Right cardiac atrium (tissue), 5 donors: Measurements from ENCODE around the gene MIPEP. TPM values are rescaled to one million over a fixed set of nuclear protein-coding genes. Genes with fewer than 3 reads are reported as not detected.
A peak's percentile ranks its signal among the peaks of the same experiment; 100 is the strongest.

Experiments
- ATAC-seq, 2 donors: fragments of 200-7000 bp; cut with Tn5 transposase; one replicate each; pipeline versions ENCODE4 v1.8.0 to v1.9.1; 2020; ENCODE audit warnings: moderate library complexity in 2 of 2, mild to moderate bottlenecking in 1 of 2
- DNase-seq, 3 donors: peaks; one replicate each; pipeline ENCODE4 v3.0.0-alpha.2; 2020
- H3K27ac ChIP-seq: one replicate; pipeline ENCODE4 v1.5.1; 2013; ENCODE audit warnings: mild to moderate bottlenecking, low read length, control low read depth, moderate library complexity
- H3K27me3 ChIP-seq: one replicate; pipeline ENCODE4 v1.6.1; 2013; ENCODE audit not compliant: control insufficient read depth, insufficient read depth
- H3K4me1 ChIP-seq: one replicate; pipeline ENCODE4 v1.6.1; 2013; ENCODE audit warnings: low read length; ENCODE audit not compliant: control insufficient read depth, insufficient read depth
- H3K4me3 ChIP-seq: one replicate; pipeline ENCODE4 v1.5.1; 2013; ENCODE audit warnings: low read length, control low read depth
- H3K9me3 ChIP-seq: one replicate; pipeline ENCODE4 v1.6.1; 2013; ENCODE audit warnings: low read length; ENCODE audit not compliant: control insufficient read depth
- WGBS: extraction: QIAGEN DNeasy Blood & Tissue Kit; methylation state at CpG from one replicate; pipeline ENCODE4 v1.1.7; 2013; 5-methylcytosine and 5-hydroxymethylcytosine counted together
- intact Hi-C, 4 donors: fragments of 100-400 bp; cut with DNase I; formaldehyde crosslinking; loops; one replicate each; pipeline versions ENCODE4 v1.11.0 to v1.14.0; 2022 to 2023
- polyA plus RNA-seq: library from polyadenylated mRNA; stranded (reverse); fragments of 200-250 nt; gene quantifications from one replicate; pipeline ENCODE4 v1.2.3, GENCODE V29; 2013
- total RNA-seq, 4 donors: library from RNA; stranded (reverse); fragmentation: NEBNext Ultra II Directional; extraction: Animal tissue kit (Norgen Biotek cat#: 25700); gene quantifications; one replicate each; pipeline ENCODE4 v1.2.1, GENCODE V29; 2021
- donor health status: healthy with polysubstance abuse.
- donor health status: DM: no; HTN: yes; CAD: no.
- donor health status: DM: no; HTN: no; CAD: no.
- donor health status: DM: no; HTN: yes; CAD: no; lungs with severe emphysema.
- donor health status: DM: yes; HTN: yes; CAD: no.

Gene MIPEP
- total and polyA plus RNA-seq, 5 donors = 70.2 to 298 (median 162) TPM

DNA sequence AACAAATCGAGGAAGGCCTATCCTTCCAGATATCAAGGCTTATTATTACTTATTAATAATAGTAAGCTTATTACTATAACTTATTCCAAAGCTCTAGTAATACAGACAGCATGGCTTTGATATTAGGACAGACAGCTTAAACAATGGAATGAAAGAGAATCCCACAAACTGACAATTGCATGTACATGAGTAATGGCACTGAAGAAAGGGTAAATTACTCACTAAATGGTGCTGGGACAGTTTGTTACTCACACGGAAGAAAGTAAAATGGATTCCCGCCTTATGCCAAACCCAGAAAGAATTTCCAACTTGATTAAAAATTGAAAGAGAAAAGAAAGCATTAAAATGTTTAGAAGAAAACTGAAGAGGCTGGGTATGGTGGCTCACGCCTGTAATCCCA, 60.3 kb downstream of the MIPEP start:
- H3K27ac ChIP-seq = no peak overlapping the region
- DNase-seq = no peak
- H3K27me3 ChIP-seq = no peaks in the 10 kb centered on the region
- no peak overlapping the region for H3K4me3 ChIP-seq
- intact Hi-C loops = no loop called here
- 82% methylated on average over 4 of the region's 4 CpGs for WGBS
- ATAC-seq = no peak
- no peaks in the 10 kb centered on the region for H3K4me1 ChIP-seq
- H3K9me3 ChIP-seq = no peaks in the 10 kb centered on the region

DNA sequence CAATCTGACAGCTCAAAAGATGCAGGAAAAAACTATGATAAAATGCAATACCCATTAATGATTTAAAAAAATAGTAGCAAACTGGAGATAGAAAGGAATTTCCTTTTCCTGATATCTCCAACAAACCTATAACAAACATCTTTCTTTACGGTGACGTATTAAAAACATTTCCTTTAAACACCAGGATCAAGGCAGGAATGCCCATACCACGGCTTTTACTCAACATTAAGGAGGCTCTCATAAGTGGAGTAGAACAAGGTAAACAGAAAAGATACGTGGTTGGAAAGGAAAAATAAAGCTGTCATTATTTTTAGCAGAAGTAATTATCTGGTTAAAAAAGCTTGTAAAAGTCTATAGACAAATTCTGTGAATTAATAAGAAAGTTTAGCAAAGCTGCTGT, 61.1 kb downstream of the MIPEP start:
- Histone ChIP-seq H3K4me3 (no peak overlapping the region), H3K9me3 (no peaks in the 10 kb centered on the region), H3K4me1 (no peaks in the 10 kb centered on the region), H3K27ac (no peak overlapping the region), H3K27me3 (no peaks in the 10 kb centered on the region)
- intact Hi-C loops = no loop called here
- DNase-seq = no peak
- no peak for ATAC-seq
- WGBS = 89% methylated on average over 4 of the region's 4 CpGs

DNA sequence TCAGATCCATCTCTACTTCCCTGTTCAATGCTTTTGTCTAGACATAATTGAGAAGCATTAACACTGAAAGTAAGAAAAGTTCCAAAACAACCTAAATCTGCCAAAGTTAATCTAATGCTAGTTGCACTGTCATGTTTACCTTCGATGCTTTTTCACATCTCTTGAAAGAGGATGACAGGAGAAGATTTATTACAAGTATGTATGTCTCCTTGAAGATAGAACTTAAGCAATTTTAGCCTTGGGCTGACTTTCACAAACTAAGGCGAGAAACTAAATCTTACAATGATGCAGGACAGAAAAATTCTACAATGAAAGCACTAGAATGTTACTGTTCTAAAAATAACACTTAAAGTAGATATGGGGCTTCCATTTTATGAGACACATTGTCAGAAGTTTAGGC, 64.0 kb downstream of the MIPEP start:
- no peak overlapping the region for H3K27ac ChIP-seq
- ATAC-seq = no peak
- no peak overlapping the region for H3K4me3 ChIP-seq
- intact Hi-C loops = no loop called here
- no peaks in the 10 kb centered on the region for H3K9me3 ChIP-seq
- WGBS = 87% methylated on average over 2 of the region's 2 CpGs
- no peaks in the 10 kb centered on the region for H3K27me3 ChIP-seq
- H3K4me1 ChIP-seq = no peaks in the 10 kb centered on the region
- no peak for DNase-seq

DNA sequence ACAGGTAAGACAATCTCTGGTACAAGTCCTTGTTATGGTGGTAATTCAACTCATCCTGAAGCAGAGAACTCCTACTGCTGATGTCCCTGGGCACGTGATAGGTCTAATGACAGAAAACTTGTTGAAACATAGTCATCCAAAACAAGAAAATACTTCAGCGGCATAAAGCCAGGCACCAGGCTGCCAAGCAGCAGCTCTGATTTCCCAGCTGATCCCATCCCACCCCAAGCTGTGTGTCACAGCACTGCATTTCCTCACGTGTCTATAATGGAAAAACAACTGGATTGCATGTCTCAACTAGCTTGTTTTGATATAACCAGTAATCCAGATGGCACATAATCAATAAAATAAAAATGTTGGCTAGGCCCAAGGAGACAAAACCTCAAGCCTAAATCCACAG, 64.8 kb downstream of the MIPEP start:
- ATAC-seq (no peak), DNase-seq (no peak)
- 72% methylated on average over 3 of the region's 3 CpGs for WGBS
- Histone ChIP-seq H3K9me3 (no peaks in the 10 kb centered on the region), H3K27me3 (no peaks in the 10 kb centered on the region), H3K27ac (no peak overlapping the region), H3K4me1 (no peaks in the 10 kb centered on the region), H3K4me3 (no peak overlapping the region)
- intact Hi-C loops = no loop called here

DNA sequence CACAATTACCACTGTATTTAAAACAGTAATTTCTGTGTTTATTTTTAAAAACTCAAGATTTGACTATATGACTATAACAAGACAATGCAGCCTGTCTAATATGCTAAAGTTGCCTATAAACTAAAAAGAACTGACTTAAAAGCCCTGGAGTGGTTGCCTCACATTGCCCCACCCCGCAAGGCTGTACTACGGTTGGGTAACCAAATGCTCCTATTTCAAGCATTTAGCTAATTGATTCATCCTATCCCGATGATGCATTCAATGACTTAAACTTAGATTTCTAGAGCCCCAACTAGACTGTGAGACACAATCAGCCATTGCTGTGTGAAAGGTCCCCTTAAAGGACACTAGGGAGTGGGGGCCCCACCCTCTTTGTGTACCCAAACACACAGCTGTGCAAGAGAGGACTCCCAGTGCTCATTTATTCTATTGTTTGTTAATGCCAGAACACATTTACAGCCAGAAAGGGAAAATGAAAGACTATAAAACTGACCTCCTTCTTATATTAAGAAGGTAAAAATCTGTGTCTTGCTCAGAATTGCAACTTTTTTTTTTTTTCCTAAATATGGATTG, 66.9 kb downstream of the MIPEP start:
- H3K27ac ChIP-seq = no peak overlapping the region
- no peak overlapping the region for H3K4me3 ChIP-seq
- no peaks in the 10 kb centered on the region for H3K27me3 ChIP-seq
- intact Hi-C loops = no loop called here
- ATAC-seq = no peak
- H3K4me1 ChIP-seq = no peaks in the 10 kb centered on the region
- 92% methylated on average over 3 of the region's 3 CpGs for WGBS
- no peak for DNase-seq
- no peaks in the 10 kb centered on the region for H3K9me3 ChIP-seq

DNA sequence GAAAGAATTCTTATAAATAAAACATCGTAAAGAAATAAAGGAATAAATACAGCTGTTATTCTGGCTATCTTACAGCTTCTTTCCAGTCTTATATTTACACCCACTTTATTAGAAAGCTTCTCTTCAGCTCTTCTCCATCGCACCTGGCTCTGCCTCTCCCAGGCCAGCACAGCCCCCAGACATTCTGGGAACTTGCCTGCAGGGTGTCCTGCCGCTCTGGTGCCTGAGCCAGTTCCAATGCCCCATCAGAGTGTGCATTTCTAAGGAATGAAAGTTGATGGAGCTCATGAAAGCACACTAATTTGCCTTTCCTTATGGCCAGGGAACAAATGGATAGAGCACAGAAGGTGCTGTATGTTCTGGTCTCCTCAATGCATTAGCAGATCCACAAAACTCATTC, 68.7 kb downstream of the MIPEP start:
- 97% methylated on average over 3 of the region's 3 CpGs for WGBS

DNA sequence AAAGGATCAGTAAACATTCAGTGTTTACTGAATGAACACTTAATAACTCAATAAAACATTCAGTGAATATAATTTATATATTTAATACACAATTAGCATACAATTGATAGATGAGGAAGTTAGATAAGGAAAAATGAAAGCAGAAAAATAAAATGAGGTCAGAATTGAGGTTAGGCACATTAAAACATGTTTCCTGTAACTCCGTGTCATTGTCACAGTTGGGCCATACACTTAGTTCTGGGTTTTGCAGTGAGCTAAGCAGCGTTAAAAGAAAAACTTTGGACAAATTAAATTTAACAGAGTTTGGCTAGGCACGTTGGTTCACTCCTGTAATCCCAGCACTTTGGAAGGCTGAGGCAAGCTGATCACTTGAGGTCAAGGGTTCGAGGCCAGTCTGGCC, 71.4 kb downstream of the MIPEP start:
- Histone ChIP-seq H3K27me3 (no peaks in the 10 kb centered on the region), H3K4me1 (no peaks in the 10 kb centered on the region), H3K27ac (no peak overlapping the region), H3K4me3 (no peak overlapping the region), H3K9me3 (no peaks in the 10 kb centered on the region)
- WGBS = 69% methylated on average over 4 of the region's 4 CpGs
- intact Hi-C loops = no loop called here
- ATAC-seq (no peak), DNase-seq (no peak)

More for the DNA sequence above, 68.7 kb downstream of the MIPEP start:
- Histone ChIP-seq H3K27ac (no peak overlapping the region), H3K27me3 (no peaks in the 10 kb centered on the region), H3K9me3 (no peaks in the 10 kb centered on the region), H3K4me1 (no peaks in the 10 kb centered on the region), H3K4me3 (no peak overlapping the region)
- no peak for DNase-seq
- intact Hi-C loops = no loop called here
- ATAC-seq = no peak

DNA sequence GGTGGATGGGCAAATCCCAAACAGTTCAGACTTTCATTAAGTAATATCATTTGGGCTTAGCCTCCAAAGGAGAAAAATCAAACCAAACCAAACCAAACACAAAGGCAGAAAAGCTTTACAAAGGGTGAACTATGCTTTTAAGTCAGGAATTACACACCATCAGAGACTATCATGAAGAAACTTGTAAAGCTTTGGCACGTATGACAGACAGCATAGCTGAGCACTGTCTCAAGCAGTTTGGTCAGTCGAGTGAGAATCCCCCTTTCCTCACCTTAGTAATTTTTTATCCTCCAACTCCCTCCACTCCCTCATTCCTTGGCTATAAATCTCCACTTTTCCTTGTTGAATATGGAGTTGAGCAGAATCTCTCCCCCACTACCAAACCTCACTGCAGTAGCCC, 72.1 kb downstream of the MIPEP start:
- ATAC-seq = no peak
- no peaks in the 10 kb centered on the region for H3K27me3 ChIP-seq
- H3K4me3 ChIP-seq = no peak overlapping the region
- 88% methylated on average over 2 of the region's 2 CpGs for WGBS
- no peaks in the 10 kb centered on the region for H3K9me3 ChIP-seq
- no peak overlapping the region for H3K27ac ChIP-seq
- H3K4me1 ChIP-seq = no peaks in the 10 kb centered on the region
- no peak for DNase-seq
- intact Hi-C loops = no loop called here

DNA sequence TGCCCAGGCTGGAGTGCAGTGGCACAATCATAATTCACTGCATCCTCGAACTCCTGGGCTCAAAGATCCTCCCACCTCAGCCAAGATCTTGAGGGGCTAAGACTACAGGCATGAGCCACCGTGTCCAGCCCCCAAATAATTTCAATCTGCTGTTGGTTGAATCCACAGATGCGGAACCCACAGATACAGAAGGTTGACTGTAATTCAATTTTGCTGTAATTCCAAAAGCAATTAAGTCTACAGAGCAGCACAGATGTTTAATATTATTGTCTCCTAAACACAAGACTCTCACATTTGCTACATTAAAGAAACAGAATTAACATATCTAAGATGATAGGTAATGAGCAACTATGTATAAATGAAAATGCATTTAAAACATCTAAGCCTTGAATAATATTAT, 75.6 kb downstream of the MIPEP start:
- H3K27me3 ChIP-seq = no peaks in the 10 kb centered on the region
- H3K9me3 ChIP-seq = no peaks in the 10 kb centered on the region
- H3K4me3 ChIP-seq = no peak overlapping the region
- no peak overlapping the region for H3K27ac ChIP-seq
- intact Hi-C loops = no loop called here
- 93% methylated on average over 3 of the region's 3 CpGs for WGBS
- no peaks in the 10 kb centered on the region for H3K4me1 ChIP-seq
- DNase-seq (no peak), ATAC-seq (no peak)

DNA sequence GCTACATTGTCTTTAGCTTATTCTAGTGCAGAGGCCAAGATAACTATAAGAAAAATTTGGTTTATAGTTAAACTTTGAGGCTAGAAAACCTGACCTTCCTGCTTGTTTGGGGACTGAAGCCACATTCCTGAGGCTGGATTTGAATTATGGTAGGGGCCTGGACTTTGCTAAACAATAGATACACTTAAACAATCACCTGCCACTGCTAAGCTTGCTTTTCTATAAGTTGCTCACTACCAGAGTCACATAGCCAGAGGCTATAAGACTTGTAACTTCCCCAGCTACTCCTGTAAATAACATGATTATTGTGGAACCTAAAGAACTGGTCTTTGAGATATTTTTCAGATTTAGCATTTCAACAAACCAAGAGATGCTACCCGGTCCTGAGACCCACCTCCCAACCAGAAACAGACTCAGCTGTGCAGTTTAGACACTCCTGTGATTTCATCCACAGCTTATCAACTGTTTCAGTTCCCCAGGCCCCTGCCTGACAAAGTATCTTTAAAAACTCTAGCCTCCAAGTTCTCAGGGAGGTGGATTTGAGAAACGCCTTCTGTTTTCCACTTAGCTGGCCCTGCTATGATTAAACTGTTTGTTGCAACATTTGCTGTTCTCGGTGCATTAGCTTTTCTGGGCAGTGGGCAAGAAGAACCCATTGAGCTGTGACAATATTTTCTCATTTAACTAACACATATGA, 77.7 kb downstream of the MIPEP start:
- peak in 1 of 2 donors; percentile 24 for ATAC-seq
- 62% methylated on average over 3 of the region's 3 CpGs for WGBS
- intact Hi-C loops = no loop called here
- Histone ChIP-seq H3K27ac (no peak overlapping the region), H3K4me1 (no peaks in the 10 kb centered on the region), H3K27me3 (no peaks in the 10 kb centered on the region), H3K4me3 (no peak overlapping the region), H3K9me3 (no peaks in the 10 kb centered on the region)
- no peak for DNase-seq

DNA sequence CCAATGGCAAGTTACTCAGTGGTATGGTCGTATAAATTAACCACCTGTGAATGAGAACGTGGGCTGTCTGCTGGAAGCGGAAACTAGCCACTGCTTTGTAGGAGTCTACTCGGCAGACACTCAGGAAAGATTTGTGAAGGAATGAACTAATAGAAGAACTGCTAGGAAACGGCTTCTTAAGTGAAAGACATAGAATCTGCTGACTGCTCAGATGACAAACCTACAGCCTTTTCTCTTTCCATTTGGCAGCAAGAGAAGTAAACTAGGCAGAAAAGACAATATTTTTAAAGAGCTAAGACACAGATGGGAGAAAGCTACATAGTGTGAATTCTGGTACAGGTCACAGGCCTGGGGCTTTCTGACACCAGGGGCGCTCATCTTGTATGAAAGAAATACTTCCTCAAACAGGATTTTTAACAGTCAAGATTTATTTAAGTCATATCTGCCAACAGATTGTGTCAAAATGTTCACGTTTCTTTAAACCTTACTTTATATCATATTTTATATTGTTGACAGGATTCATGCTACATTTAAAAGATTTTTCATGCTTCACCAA, 78.4 kb downstream of the MIPEP start:
- Histone ChIP-seq H3K27ac (no peak overlapping the region), H3K4me3 (no peak overlapping the region), H3K9me3 (no peaks in the 10 kb centered on the region), H3K27me3 (no peaks in the 10 kb centered on the region), H3K4me1 (no peaks in the 10 kb centered on the region)
- ATAC-seq (no peak), DNase-seq (no peak)
- 78% methylated on average over 7 of the region's 7 CpGs for WGBS
- intact Hi-C loops = no loop called here
